Measurements from ENCODE around the gene IFI27.

- TF ChIP-seq POLR2A (IDR thresholded peaks at IDR 0.05): no peak
- no peak for TF ChIP-seq CTCF (IDR thresholded peaks at IDR 0.05)
- TF ChIP-seq POLR2AphosphoS5 (IDR thresholded peaks at IDR 0.05): no peak
Measured at GRCh38 chr14:94143239-94143638, 32.7 kb downstream of the IFI27 start.

All from gastroesophageal sphincter (tissue), 3 donors.